Measurements from ENCODE around the gene FBXL15.
A peak's percentile ranks its signal among the peaks of the same experiment; 100 is the strongest.

The FBXL15 gene

GRCh38 chr10:102398172-102399020, 22.2 kb upstream of the FBXL15 start:
- DNase-seq = no peak

DNA sequence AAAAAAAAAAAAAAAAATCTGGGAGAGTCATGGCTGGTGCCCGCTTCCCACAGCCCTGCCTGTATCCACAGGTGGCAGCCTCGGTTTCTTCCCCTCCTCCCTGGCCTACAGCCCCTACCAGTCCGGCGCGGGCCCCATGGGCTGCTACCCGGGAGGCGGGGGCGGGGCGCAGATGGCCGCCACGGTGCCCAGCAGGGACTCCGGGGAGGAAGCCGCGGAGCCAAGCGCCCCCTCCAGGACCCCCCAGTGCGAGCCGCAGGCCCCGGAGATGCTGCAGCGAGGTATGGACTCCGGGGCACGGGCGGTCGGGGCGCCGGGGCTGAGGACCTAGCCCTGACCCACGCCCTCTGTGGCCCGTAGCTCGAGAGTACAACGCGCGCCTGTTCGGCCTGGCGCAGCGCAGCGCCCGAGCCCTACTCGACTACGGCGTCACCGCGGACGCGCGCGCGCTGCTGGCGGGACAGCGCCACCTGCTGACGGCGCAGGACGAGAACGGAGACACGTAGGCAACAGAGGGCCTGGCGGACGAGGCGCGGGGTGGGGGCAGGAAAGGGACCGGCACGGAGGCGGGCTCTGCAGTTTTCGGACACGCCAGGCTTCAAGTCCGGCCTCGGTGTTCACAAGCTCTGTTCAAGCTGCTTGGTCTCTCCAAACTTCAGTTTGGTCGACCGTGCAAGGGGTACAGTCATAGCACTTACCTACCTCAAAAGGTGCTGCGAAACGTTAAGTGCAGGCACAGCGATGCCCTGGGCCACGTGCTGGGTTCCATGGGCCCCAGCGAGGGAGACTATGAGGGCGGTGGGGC, 21.2 kb upstream of the FBXL15 start:
- DNase-seq = peak; percentile 88

GRCh38 chr10:102400076-102400475, 20.6 kb upstream of the FBXL15 start:
- DNase-seq = no peak

GRCh38 chr10:102400598-102401341, 19.9 kb upstream of the FBXL15 start:
- no peak for DNase-seq

- DNase-seq = no peak
These were observed 19.3 kb upstream of the FBXL15 start for GRCh38 chr10:102401342-102401654.

GRCh38 chr10:102401735-102402511, 18.7 kb upstream of the FBXL15 start:
- DNase-seq = no peak

DNA sequence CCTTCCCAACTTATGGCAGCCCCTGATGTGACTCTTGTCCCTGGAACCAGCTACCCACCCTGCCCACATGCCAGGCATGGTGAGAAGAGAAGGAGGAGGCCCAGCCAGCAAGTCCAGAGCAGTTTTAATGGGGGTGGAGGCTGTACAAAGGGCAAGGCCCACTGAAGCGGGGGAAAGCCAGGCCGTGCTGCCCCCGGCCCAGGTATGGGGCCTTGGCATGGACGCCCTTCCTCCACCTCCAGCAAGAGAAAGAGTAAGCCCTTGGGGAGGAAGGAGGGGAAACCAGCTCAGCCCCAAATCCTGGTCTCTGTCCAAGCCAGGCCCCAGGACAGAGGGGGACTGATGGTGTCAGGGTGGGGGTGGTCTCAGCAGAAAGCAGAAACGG, 18.1 kb upstream of the FBXL15 start:
- DNase-seq = no peak

DNA sequence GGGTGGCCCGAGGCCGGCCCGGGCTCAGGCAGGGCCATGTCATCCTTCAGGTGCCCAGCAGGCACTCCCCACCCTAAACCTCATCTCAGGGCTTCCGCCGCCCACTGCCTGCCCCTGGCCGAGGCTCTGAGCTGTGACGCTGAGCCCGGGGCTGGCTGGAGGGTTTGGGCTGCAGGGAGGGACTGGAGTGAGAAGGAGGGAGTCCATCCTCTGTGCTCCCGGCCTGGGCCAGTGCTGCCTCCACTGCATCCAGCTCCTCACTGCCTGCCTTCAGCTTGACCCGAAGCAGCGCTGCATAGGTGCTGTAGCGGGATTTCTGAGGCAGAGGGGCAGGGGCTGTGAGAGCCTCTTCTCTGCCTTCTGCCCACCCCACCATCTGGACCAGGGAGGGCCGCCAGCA, 17.5 kb upstream of the FBXL15 start:
- no peak for DNase-seq

- no peak for DNase-seq
These were observed 16.1 kb upstream of the FBXL15 start for GRCh38 chr10:102404361-102405107.

GRCh38 chr10:102405108-102405571, 15.5 kb upstream of the FBXL15 start:
- no peak for DNase-seq

- DNase-seq = no peak
These were observed 15.0 kb upstream of the FBXL15 start for GRCh38 chr10:102405632-102406031.

DNA sequence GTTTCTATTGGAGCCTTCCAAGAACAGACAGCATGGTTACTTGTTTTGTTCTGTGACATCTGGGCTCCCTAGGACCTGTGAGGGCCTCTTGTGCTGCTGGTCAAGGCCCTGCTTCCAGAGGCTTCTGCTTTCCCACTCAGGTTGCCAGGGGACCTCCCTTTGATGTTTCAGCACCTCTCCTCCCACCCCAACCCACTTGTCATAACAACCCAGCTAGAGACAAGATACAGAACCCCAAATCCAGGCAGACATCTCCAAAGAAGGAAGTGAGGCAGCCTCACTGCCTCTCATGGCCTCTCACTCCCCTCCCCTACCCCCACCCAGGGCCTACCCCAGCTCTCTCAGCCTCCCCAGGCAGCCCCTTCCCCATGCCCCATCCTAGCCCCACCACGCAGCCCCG, 13.8 kb upstream of the FBXL15 start:
- DNase-seq = no peak

- no peak for DNase-seq
These were observed 13.1 kb upstream of the FBXL15 start for GRCh38 chr10:102407425-102408130.

DNA sequence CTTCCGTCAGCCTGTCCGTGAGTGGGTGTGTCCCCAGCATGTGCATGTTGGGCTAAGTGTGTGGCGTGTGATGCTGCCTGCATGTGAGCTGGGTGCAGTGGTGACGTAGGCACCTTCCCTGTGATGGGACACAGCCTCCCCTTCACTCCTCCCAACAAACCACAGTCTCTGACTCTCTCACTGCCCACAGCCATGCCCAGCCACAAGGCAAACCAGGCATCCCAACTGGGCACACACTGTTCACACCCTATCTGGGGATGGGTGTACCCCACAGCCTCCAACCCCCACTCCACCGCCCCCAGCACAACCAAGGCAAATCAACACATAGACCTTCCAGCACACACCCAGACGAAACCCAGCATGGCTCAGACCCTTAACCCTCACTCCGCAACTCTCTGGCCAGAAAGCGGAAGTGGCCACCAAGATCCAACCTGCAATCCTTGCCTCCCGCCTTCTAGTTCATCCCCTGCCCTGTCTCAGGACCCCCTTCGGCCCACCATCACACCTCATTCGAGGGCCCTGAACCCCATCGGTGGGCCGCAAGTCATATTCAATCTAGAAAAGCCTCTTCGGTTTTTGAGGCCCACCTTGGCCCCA, 12.4 kb upstream of the FBXL15 start:
- DNase-seq = no peak

DNA sequence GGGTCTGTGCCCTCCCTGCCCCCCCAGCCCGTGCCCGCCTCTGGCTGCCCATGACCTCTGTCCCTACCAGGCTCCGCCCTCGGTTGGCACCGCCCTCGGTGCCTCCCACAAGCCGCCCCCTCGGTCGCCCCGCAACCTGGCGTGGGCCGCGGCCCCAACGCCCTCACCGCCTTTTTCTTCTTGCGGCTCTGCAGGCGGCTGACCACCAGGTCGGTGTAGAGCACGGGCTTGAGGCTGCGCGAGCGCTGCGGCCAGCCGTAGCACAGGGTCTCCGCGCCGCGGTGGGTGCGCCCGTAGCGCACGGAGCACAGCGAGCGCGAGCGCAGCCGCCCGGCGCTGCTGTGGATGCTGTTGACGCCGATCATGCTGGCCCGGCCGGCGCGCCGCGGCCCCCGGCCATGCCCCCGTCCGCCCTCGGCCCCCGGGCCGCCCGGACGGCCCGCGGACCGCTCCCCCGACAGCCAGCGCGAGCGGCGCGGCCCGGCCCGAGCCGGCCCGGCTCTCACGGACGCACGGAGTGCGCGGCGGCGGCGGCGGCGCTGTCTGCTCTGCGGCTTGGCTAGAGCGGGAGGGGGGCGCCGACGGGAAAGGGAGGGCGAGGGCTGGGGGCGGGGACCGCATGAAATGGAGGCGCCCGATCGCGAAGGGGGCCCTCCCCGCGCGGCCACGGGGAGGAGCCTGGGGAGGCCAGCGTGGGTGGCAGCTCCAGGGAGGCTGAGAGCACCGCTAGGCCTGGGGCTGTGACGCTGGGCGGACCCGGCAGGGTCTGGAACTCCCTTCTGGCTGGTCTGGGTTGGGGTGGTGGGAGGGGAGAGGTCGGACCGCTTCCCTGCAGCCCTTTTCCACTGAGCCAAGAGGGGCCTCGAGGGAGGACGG, 11.7 kb upstream of the FBXL15 start:
- peak; percentile 85 for DNase-seq

DNA sequence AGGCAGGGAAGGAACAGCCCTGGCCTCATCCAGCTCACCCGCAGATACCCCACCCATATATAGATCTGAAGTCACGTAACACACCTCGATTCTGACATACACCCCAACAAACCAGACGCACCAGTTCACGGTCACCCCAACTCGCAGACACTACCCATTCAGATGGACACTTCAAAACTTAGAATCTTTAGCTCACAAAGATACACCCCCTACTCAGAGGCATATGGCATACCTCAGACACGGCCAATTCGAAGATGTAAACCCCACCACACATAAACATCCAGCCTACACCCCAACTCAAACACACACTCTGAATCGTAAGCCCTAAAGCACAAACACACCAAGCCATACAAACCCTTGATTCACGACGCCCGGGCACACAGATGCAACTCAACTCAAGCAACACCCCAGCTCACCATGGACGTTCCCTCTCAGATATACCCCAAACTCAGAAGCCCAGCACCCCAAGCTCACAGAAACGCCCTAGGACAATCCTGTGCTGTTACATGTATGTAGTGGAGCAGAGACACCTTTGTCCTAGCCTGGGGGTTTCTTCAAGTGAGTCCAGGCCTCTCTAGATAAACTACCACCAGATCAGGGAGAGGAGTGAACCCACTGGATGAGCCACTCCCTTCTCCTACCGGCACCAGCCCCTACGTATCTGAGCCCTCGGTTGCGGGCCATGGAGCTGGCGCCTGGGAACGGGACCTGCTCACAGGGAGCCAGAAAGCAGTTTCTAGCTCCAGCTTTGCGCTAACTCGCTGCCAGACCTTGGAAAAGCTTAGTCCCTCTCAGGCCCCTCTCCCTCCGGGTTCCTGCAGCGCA, 10.8 kb upstream of the FBXL15 start:
- no peak for DNase-seq

DNA sequence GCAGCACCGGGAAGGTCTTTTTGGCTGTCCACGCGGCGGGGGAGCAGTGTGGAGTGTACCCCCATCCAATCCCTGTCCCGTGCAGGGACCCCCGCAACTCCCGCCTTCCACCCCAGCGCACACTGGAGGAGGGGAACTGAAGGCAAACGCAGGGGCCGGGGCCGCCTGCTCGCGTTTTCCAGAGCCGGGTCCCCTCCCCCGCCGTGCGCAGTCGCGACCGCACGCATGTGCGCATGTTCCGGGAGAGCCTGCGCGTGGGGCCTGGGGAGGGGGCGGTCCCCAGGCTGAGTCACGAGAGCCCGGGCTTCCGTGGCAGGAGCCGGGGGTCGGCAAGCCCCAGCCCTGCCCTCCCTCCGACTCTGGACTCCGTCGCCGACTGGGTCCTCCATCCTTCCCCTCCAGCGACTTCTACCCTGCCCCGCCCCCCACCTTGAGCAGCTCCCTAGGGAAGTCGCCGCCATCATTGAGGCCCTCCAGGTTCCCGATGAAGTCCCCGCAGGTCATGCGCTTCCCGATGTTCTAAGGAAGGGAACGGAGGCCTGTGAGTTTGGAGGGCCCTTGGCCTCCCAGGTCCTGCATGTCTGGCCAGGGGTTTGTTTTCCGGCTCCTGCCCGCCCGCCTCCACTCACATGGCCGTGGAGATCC, 10.1 kb upstream of the FBXL15 start:
- DNase-seq = peak; percentile 76
